Astrocyte of the hippocampus (primary cell): ENCODE results near the gene ZC3H6.

ENCODE experiments used
- DNase-seq: peaks from one replicate; pipeline ENCODE4 v3.0.0; 2011; ENCODE audit warnings: low read depth, low spot score

Gene ZC3H6

GRCh38 chr2:112275311-112275886, at the start of gene ZC3H6:
TSS of gene ZC3H6 (plus strand) at chr2:112275597. CDS start at chr2:112275995, 398 bp downstream.
- peak; percentile 99 for DNase-seq

DNA sequence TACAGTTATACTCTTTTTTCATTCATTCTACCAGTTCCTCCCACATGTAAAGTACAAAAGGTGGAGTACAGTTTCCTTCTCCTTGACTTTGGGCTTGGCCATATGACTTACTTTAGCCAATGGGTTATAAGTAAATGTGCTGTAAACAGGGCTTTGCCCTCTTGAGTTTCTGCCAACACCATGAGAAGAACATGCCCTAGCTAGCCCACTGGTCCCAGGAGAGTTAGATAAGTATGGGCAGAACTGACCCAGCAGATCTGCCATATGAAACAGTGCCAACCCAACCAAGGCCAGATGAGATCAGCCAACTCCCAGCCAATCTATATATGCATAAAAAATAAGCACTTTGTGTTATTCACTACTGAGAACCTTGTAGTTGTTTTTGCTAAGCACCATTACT, 46.0 kb upstream of the ZC3H6 start:
- peak; percentile 14 for DNase-seq

DNA sequence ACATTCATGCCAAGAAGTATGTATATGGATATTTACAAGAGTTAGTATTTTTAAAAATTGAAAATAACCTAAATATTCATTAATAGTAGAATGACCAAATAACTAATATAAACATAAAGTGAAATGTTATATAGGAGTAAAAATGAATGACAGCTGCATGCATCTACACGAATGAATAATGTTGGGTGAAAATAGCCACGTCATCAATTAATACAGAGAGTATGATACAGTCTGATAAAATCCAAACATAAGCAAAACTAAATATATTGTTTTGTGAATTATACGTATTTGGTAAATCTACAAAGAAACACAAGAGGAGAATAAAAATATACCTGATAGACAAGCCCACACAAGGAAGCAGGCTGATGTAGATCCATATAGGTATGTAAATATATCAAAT, 45.0 kb upstream of the ZC3H6 start:
- DNase-seq: no peak

- no peak for DNase-seq
These were observed 35.5 kb upstream of the ZC3H6 start for GRCh38 chr2:112239862-112240261.

DNA sequence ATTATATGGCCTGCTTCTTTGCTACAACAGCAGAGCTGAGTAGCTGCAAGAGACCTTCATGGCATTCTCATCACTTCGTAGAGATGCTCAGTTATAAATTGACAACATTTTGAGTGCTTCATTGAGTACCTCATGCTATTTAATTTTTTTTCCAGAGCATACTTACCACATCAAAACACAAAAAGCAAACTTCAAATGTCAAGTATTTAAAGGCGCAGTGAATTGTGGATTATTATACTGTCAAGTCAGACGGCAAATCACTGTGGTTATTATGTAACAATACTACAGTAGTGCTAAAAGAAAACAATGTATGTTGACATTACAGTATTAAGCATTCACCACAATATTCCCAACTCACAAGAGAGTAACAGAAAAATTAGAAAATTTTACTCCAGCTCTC, 33.0 kb upstream of the ZC3H6 start:
- DNase-seq: no peak

DNA sequence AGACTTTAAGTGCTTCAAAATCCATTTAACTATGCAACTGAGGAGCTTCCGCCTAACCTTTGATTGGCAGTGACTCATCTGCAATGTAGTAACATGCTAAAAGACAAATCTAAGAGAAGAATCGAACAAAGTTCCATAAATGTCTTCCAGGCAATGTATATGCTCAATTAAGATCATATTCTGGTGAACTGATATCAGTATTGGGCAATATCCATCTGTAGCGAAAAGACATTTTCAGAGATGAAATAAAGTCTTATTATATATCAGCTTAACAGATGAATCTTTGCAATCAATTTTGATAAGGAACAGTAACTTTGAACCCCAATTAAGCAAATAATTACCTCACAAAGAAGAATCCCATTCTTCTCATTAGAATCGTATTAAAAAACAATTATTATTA, 32.2 kb upstream of the ZC3H6 start:
- DNase-seq: no peak

- no peak for DNase-seq
These were observed 30.5 kb upstream of the ZC3H6 start for GRCh38 chr2:112244854-112245253.

DNA sequence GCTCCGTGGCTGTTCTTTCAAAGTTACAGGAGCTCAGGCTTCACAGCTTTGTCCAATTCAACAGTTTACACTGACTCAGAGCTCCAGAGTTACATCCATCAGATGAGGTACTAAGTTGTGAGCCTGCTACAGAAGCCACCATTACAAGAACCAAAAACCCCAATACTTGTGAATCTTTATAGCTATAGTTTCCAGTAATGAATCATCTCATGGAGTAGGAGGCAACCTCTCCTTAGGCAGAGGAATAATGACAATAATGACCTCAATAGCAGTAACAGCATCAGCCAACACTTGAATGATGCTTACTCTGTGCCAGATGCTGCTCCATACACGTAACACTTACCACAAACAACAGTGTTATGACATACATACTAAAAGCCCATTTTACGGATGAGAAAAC, 24.1 kb upstream of the ZC3H6 start:
- DNase-seq: no peak

- DNase-seq: no peak
These were observed 22.1 kb upstream of the ZC3H6 start for GRCh38 chr2:112253261-112253815.

- peak; percentile 96 for DNase-seq
These were observed 20.7 kb upstream of the ZC3H6 start, which contains the start of gene ZC3H8 for GRCh38 chr2:112254466-112255240. TSS of gene ZC3H8 (minus strand) at chr2:112255042. CDS start at chr2:112254981, 61 bp downstream.

DNA sequence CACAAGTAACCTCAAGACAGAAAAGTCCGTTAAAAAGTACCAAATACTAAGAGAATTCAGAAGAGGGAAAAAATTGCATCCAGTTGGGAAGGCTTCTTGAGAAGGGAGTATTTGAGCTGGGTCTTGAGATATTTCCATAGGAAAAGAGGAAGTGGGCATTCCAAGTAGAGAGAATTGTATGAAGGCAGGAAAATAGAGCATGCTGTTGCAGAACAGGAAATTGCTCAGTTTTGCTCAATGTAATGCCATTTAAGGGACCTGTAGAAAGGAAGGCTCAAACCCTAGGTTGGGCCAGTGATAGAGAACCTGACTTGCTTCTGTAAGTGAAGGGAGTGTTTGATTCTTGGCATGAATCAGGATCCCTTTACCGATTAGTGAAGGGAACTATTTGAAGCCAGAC, 19.5 kb upstream of the ZC3H6 start:
- no peak for DNase-seq

DNA sequence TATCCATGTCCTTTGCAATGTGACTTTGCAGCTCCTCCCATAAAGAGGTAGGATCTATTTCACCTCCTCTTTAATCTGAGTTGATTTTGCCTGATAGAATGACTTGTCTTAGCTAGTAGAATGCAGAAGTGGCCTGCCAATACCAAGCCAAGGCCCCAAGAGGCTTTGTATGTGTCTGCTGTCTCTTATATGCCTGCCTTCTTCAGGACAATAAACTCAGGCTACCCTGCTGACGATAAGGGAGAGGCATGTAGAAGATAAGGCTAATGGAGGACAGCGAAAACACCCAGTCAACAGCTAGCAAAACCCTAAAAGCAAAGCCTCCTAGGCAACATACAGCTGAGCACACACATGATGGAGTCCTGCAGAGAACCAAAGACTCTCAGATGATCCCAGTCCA, 18.7 kb upstream of the ZC3H6 start:
- no peak for DNase-seq

DNA sequence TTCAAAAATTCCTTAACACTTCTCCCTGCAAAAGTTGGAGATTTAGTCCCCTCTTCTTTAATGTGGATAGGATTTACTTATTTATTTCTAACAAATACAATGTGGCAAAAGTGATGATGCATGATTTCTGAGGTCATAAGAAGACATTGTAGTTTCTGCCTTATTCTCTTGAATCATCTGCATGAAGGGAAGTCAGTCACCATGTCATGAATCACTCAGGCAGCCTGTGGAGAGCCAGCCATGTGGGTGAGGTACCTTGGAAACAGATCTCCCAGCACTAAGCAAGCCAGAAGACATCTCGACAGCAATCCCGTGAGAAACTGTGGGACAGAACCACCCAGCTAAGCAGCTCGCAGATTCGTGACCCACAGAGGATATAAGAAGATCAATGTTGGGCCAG, 17.8 kb upstream of the ZC3H6 start:
- DNase-seq: peak; percentile 23

DNA sequence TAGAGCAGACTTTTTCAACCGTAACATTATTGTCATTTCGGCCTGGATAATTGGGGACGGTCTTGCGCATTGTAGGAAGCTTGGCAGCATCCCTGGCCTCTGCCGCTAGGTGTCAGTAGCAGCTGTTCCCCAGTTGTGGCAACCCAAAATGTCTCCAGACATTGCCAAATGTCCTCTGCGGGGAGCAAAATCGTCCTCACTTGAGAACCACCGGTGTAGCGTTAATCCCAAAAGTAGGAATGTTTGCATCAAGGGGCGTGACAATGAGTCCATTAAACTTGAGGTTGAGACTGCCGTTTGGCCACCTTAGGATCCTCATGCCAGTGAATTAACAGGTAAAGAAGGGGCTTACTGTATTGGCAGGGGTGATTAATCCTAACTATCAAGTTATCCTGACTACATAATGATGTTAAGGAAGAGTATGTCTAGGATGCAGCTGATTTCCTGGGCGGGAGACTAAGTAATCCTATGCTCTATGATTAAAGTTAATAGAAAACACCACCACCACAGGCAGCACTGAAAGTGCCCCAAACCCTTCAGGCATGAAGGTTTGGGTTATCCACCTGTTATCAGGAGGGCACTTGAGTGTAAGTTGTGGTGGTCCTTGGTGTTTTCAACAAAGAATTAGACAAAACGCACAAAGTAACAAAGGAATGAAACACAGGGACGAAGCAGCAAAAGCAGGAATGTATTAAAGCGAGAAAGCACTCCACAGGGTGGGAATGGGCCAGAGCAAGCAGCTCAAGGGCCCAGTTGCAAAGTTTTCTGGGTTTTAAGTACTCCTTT, 15.7 kb upstream of the ZC3H6 start:
- DNase-seq: peak; percentile 85

DNA sequence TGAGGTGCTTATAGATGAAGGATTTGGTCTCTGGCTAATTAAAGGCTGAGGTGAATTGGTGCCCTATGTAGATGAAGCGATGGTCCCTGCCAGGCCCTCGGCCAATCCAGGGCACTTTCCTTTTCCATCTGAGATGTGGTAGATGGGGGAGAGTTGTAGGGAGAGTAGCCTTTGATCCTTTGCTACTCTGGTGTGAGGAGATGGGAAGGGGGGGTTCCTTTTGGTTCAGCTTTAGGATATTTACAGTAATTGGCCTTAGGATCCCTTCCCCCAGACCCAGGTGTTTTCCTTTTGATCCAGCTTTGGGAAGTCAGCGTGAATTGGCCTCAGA, 15.1 kb upstream of the ZC3H6 start:
- DNase-seq: no peak

DNA sequence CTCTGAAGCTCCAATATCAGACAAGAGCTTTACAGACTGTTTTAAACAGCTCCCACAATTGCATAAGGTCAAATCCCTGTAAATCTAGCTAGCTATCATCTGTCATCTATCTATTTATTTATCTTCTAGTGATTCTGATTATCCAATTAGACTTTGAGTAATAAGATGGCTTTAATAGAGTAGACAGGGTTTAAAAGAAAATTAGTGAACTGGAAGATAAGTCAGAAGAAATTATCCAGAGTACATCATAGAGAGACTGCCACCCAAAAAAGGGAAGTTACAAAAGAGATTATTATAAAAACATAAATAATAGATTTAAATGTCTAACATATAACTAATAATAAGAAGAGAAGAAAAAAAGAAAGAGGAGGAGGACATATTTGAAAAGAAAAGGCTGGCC, 12.5 kb upstream of the ZC3H6 start:
- DNase-seq: no peak

- no peak for DNase-seq
These were observed 6.8 kb upstream of the ZC3H6 start for GRCh38 chr2:112268547-112268946.

DNA sequence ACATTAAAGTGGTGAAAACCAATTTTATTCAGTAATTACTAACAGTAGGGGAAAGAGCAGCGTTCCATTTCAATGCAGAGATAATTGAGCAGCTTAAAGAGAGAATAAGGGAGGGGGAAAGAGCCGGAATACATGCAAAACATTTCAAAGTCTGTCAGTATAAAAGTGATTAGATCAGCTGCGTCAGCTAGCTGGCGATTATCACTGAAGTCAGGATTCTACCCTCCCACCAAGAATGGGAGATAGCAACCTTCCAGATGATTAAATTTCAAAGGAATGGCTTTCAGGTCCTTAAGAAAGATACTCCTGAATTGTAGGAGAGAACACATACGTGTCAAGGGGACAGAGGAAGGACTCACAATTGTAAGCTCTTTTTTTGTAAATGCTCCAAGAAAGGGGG, 2.7 kb upstream of the ZC3H6 start:
- no peak for DNase-seq

DNA sequence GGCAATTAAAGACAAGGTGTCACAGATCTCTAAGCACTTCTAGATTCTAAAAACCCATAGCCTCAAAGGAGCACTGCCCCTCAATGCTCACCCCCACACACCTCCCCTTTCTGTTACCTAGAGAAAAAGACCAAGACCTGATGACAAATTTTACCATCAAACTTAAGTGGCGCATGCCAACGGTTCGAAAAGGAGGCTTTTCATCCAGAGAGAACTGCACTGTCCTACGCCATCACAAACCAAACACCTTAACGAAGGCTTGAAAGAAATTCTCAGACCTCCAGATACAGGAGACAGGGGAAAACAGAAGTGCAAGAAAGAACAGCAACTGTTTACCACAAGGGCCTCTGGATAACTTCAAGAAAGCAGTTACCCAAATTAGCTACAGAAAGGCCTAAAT, 2.0 kb upstream of the ZC3H6 start:
- no peak for DNase-seq

GRCh38 chr2:112275887-112276773, 733 bp downstream of the ZC3H6 start:
- DNase-seq: peak; percentile 94

DNA sequence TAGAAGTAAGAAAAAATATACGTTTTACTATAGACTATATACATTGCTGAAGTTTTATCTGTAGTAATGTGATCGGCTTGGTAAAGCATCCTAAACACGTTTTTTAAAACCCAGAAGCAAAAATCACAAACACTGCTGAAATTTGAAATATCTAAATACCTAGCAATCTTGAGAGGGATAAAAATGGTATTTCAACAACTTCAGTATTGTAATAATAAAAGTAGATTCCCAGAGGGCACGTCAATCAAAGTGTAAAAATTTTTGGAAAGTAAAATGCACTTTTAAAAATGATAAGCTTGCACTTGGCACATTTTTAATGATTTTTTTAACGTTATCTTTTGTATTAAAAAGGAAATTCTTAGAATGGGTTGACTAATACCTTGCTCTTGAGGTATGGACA, 1.6 kb downstream of the ZC3H6 start:
- DNase-seq: no peak
